AML-193 (cell line): Measurements from ENCODE around the gene PCDH11Y.
"Not testable (repeated sequence)": the region's sequence is repeated elsewhere in the genome, so short reads cannot be mapped to it uniquely, and the experiment has no call there.

Source experiments
- DNase-seq, 2 experiments: peaks; one replicate each; lab custom pipeline; 2025; lab: John Stamatoyannopoulos, UW

The PCDH11Y gene, protein sequence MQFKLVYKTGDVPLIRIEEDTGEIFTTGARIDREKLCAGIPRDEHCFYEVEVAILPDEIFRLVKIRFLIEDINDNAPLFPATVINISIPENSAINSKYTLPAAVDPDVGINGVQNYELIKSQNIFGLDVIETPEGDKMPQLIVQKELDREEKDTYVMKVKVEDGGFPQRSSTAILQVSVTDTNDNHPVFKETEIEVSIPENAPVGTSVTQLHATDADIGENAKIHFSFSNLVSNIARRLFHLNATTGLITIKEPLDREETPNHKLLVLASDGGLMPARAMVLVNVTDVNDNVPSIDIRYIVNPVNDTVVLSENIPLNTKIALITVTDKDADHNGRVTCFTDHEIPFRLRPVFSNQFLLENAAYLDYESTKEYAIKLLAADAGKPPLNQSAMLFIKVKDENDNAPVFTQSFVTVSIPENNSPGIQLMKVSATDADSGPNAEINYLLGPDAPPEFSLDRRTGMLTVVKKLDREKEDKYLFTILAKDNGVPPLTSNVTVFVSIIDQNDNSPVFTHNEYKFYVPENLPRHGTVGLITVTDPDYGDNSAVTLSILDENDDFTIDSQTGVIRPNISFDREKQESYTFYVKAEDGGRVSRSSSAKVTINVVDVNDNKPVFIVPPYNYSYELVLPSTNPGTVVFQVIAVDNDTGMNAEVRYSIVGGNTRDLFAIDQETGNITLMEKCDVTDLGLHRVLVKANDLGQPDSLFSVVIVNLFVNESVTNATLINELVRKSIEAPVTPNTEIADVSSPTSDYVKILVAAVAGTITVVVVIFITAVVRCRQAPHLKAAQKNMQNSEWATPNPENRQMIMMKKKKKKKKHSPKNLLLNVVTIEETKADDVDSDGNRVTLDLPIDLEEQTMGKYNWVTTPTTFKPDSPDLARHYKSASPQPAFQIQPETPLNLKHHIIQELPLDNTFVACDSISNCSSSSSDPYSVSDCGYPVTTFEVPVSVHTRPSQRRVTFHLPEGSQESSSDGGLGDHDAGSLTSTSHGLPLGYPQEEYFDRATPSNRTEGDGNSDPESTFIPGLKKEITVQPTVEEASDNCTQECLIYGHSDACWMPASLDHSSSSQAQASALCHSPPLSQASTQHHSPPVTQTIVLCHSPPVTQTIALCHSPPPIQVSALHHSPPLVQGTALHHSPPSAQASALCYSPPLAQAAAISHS (N-terminal part only)

DNA sequence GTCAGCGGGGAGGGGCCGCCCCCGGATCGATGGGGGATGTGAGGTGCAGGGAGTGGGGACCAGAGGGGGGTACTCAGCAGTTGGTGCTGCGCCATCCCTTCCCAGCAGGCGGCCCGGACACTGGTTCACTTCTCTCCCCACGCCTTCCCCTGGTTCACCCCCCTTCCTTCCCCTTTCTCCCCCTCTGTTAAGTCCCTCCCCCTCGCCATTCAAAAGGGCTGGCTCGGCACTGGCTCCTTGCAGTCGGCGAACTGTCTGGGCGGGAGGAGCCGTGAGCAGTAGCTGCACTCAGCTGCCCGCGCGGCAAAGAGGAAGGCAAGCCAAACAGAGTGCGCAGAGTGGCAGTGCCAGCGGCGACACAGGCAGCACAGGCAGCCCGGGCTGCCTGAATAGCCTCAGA is at the start of gene PCDH11Y:
Gene PCDH11Y (plus strand): TSS at position 240 of the 400 bp plus-strand sequence. CDS start 56,804 bp downstream, outside the sequence.
- not testable (repeated sequence) for DNase-seq

DNA sequence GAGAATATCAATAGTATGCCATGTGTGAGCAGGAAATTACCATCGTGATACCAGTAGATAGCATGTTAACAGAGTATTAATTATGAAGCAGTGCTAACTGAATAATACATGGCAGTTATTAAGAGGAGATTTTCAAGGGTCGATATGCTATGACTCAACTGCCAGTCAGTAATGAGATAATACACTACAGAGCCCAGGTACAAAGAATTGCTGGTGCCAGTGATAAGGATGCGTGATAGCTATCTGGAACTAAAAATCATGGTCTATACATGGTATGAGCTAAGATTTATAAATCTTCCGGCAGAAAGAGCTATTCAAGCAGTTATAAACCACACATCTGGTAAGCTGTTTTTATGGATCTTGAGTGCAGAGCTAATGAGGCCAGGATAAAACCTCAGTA is 32.2 kb upstream of the PCDH11Y start:
- DNase-seq, result not testable (repeated sequence)

DNA sequence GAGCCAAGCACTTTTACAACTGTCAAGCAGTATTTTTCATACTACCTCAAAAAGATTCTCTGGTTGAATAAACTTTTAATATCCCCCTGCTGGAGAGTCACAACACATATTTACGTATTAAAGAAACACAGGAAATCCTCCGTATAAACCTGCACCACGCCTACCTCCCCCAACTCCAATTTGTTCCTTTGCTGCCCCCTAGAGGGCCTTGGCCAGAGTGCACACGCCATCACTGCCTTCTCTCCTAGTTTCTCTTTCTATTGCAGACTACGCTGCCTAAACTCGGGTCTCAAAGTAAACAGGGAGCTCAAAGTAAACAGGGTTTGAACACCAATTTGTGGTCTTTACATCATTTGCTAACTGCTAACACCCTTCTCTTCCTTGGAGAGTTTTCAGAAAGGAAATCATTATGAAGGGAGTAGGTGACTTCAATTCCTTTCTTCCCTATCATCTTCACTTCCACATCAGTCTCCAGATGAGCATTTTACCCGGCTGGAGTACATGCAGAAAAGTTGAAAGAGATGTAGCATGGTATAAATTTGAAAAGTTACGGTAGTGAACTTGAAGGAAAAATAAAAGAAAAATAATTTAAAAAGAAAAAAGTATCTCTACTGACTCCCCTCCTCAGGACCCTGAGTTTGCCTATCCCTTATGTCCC is 8.2 kb upstream of the PCDH11Y start:
- not testable (repeated sequence) for DNase-seq

DNA sequence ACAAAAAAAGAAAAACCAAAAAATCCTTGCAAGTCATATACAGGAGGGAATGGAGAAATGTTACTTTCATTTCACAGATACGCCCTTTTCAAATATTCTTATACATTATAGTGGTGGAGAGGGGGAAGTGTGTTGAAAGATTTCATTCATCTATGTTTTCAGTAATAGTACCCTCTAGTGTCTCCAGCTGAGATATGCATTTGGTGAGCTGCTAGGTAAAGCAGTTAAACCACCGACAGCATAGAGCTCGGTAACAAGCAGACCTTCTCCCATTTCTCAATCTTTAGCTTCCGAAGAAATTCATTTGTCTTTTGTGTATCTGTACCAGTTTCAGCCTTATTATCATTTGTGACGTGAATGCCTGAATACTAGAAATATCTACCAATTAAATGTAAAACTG is 5.2 kb upstream of the PCDH11Y start:
- not testable (repeated sequence) for DNase-seq

DNA sequence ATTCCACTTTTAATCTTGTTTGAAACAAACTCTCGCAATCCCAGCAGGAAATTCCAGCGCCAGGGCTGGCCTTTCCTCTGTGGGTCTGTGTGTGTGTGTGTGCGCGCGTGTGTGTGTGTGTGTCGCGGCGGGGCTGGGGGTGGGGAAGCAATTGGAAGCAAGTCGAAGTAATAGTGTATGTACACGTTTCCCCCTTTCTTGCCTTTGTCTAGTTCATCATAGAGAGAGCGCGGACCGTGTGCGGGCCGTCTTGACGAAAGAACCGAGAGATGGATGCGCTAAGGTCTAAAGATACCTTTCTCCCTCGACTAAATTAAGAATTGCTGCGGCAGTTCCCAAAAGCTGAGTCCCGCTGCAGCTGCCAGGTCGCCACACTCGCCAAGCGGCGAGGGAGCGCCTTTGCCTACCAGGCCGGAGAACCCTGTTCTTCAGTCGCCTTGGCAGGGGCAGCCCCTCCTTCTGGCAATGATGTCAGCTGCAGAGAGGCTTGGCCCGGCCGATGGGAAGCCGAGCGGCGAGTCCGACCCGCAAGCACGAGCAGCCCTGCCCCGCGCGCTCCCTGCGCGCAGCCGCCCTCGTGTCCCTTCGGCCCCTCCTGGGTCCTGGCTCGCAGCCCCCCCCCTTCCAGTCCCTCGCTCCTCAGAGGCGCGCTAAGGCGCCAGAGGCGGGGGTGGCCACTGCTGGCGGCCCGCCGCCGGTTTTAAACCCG is 2.5 kb downstream of the PCDH11Y start:
- DNase-seq, result not testable (repeated sequence)

DNA sequence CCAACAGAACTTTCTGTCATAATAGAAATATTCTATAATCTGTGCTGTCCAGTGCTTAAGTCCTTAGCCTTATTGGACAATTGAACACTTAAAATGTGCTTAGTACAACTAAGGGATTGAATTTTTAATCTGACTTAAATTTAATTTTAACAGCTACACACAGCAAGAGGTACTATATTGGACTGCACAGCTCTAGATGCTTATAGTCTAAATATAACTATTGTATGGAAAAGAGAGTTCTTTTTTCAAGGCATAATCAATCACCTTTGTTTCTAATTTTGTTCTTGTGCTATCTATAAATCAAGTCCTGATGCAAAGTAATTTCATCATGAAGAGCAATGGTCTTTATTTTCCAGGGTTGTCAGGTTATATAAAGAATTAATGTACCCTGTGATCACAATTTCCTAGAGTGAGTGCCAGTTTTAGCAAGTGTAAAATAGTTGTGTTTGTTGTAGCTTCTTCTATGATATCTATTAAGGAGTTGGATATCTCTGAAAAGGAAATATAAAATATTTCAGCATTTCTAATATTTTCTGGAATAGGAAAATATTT is 39.0 kb downstream of the PCDH11Y start:
- DNase-seq, result not testable (repeated sequence)

DNA sequence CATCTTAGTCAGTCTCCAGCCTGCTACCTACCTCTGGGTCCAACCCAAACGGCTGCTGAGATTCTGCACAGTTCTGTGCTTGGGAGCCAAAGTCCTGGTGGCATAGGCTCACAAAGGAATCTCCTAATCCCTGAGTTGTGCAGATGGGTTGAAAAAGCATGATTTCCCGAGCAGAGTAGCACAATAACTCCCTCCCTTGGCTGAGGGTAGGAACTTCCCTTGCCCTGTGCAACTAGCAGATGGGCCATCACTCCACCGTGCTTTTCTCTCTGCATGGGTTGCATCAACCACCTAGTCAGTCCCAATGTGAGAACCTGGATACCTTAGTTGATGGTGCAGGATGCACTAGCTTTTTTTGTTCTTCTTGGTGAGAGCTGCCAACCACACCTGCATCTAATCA is 82.9 kb downstream of the PCDH11Y start:
- not testable (repeated sequence) for DNase-seq

DNA sequence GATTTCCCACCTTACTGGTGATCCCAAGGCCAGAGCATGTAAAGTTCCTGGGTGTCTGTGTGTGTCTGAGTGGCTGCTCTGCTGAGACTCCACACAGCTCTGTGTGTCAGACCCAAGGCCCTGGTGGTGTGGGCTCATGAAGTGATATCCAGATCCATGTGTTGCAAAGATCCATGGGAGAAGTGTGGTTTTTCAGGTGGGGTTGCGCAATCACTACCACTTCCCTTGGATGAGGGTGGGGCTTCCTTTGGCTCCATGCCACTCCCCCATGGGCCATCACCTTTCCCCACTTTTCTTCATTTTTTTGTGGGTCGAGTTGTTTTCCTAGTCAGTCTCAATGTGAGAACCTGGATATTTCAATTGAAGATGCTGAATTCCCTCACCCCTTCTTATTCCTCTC is 182.9 kb downstream of the PCDH11Y start:
- DNase-seq, result not testable (repeated sequence)

DNA sequence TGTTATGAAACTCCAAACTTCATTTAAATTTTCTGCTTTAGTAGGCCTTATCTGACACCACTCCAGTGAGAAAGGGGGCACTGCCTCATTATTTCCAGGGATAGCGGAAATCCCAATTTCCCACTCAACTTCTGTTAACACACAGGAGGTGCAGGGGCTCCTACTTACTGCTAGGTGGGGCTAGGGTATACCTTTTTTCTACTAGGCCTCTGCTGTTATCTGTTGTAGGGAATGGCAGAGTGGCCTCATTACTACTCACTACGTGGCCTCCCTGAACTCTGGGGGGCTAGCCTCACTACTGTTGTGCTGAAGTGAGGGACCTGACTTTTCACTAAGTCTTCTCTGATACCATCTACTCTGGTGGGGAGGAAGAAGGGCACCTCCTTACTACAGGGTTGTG is 215.0 kb downstream of the PCDH11Y start:
- not testable (repeated sequence) for DNase-seq

DNA sequence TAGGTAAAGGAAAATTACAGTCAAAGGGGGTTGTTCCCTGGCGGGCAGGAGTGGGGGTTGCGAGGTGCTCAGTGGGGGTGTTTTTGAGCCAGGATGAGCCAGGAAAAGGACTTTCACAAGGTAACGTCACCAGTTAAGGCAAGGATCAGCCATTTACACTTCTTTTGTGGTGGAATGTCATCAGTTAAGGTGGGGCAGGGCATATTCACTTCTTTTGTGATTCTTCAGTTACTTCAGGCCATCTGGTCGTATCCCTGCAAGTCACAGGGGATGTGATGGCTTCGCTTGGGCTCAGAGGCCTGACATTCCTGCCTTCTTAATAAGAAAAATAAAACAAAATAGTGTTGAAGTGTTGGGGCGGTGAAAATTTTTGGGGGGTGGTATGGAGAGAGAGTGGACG is 324.8 kb downstream of the PCDH11Y start:
- not testable (repeated sequence) for DNase-seq

DNA sequence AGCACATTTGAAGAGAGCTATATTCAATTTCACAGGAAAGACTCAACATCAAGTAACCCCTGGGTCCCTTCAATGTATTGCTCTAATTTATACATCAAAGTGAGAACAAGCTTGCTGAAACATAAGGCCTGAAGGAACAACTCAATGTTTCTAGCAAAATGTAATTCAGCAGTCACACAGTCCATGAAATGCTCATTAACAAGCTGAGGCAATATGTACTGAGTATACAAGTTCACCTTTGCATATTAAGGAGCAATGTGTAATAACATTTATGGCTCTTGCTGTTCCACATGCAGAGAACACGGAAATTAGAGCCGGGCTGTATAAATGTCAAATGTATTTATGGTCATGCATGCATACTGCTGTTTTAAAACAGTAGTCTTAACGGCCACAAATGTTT is 342.1 kb downstream of the PCDH11Y start:
- DNase-seq, result not testable (repeated sequence)

DNA sequence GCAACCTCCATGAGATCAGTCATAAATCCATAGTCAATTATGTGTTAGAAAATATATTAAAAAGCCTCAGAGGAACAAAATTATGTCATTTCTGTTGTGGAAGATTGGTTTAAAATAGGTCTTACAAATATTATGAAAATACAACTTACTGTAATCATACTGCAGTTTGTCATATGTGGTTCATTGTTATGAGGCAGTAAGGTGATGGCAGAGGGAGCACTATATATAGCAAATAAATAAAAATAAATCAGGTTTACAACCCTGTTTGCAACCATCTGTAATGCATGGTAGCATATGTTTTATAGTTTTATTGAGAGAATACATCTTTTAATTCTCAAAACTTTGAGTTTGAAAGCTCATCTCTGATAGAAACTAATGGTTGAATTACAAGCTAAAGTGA is 543.6 kb downstream of the PCDH11Y start:
- DNase-seq, result not testable (repeated sequence)

DNA sequence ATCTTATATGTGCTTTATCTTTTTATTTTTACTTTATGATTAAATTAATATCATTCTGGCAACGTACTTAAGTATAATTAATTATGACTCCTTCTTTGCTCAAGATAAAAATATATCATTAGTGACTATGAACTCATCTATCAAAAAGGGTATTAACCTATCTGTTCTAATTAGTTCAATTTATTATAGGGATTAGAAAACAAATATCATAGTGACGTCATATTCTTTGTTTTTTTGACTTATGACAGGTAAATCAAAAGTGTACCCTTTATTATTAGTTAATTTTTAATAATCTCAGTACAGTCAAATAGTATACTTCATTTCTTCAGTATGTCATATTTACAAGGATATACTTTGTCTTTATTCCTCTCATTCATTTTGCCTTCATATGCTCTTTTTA is 638.5 kb downstream of the PCDH11Y start:
- not testable (repeated sequence) for DNase-seq

DNA sequence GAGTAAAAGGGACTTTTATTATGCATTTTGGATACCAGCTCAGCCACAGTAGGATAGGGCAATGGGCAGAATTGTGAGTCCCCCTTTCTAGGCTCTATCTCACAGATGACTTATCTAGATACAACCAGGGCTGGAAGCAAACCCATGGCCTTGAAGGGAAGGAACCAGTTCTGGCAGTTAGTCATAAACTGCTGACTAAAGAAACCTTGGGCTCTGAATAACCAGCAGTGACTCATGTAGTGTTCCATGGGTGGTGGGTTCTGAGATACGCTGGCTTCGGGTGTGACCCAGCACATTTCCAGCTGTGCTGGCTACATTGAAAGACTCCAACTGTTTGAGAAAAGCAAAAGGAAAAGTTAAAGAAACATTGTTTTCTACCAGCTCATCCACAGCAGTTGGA is 679.2 kb downstream of the PCDH11Y start:
- not testable (repeated sequence) for DNase-seq

DNA sequence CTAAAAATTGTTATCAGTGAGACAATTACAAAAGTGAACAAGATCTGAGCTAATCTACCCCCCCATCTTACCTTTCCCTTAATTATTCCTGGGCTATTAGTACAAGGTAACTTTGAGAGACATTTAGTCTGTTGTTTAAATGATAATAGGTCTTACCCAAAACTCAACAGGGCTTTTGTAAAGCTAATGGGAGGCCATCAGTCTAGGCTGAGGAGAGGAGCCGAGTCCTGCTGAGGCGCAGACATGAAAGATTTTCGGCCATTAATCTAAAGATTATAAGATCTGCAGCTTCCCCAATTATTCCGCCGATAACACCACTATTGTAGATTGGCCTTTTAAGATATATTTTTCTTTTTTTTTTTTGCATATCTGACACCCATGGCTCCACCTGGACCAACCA is 708.6 kb downstream of the PCDH11Y start:
- DNase-seq, result not testable (repeated sequence)

DNA sequence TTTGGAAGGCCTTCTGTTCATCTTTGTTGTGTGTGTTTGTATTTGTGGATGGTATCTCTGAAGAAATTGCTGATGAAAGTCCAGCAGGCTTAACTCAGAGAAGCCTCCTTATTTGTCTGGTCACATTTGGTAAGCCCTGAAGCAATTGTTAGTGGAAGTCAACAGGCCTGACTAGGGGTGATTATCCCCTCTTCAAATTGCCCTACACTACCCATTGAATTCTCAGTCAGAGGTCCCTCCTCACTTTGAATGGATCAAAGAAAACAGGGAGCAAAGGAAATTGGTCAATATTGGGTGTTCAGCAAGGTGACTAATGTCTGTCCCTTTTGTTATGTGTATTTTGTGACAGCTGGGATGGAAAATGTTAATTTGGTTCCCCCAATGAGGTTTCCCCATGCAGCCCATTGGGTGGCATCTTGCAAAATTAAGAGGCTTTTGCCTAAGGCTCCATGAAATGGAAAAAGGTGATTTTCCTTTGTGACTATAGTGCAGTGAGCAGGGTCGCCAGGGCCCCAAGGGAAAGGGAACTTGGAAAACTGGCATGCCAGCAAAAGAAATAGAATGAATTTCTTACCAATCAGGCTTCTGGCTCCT is 709.8 kb downstream of the PCDH11Y start:
- not testable (repeated sequence) for DNase-seq

DNA sequence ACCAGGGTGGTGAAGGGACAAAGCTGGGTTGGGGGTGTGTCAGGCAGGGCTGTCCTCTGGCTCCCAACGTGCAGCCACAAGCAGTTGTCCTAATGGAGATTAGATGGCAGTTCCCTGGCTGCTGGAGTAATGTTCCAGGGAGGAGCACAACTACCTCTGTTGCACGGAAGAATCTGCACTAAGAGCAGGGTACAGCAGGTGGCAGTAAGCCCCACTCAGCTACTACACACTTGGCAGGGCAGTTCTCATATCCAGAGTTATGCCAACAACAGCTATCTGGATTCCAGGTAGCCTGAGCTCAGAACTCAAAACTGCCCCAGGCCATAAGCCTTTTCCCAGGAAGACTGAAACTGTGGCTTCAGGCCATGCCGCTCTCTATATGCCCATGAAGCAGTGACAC is 761.3 kb downstream of the PCDH11Y start:
- DNase-seq, result not testable (repeated sequence)

DNA sequence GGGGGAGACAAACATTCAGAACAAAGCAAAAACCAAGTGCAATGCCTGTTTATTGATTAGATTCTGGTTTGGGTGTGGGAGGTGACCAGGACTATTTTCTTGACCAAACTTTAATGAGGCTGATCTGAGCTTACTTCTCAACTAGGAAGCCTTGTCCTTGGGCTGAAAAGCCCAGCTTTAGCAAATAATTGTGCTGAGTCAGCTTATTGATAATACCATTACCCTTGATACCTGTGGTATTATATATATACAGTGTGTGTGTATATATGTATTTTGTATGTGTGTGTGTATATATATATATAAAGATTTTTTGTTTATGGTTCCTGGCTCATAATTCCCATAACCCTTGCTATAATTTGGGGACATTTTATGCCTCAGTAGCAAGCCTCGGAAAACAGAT is 776.4 kb downstream of the PCDH11Y start:
- not testable (repeated sequence) for DNase-seq
